ENCODE results near the gene PEMT. TPM values are rescaled to one million over a fixed set of nuclear protein-coding genes. Genes with fewer than 3 reads are reported as not detected.

The PEMT gene
- total and polyA plus RNA-seq, 2 of the 4 experiments (the other 2 are of a cell fraction): 23.3 to 49.5 TPM

- TF ChIP-seq MAFK (IDR thresholded peaks at IDR 0.05; ENCODE audit: low read depth, low read length): no peak
Measured at GRCh38 chr17:17502741-17503565, 88.6 kb downstream of the PEMT start (continued).

GRCh38 chr17:17500999-17501605 is 90.4 kb downstream of the PEMT start:
- H3K4ac ChIP-seq (ENCODE audit: low read depth, low read length): no peak overlapping the region
- H3K4me1 ChIP-seq (ENCODE audit: control insufficient read depth, insufficient read depth, low read length): no peaks in the 10 kb centered on the region
- no peak for DNase-seq
- peaks cover 5% of the 10 kb centered on the region; the same call in 1 of the 2 replicates for H3K27me3 ChIP-seq (ENCODE audit: control insufficient read depth, insufficient read depth, low read length)
- POLR2A ChIA-PET (ENCODE audit: unreplicated experiment): interaction anchor here (0.7 kb wide), 1 partner anchor 63 kb away, joined by 6 read pairs; no protein-coding TSS in a partner anchor
- no peak overlapping the region for H3K18ac ChIP-seq (ENCODE audit: low read depth, low read length)
- no peak overlapping the region for H2BK120ac ChIP-seq (ENCODE audit: low read depth, low read length)
- H3K23ac ChIP-seq (ENCODE audit: low read depth, low read length): no peak overlapping the region
- H2AFZ ChIP-seq (replicated peaks; ENCODE audit: low read length, poor library complexity): no peak overlapping the region
- no peaks in the 10 kb centered on the region for H3K9me1 ChIP-seq (ENCODE audit: insufficient read depth, low read length)
- no peak overlapping the region for H4K5ac ChIP-seq (ENCODE audit: low read depth, low read length)
- H2BK15ac ChIP-seq (ENCODE audit: low read depth, low read length): no peak overlapping the region
- dilution Hi-C loops (cut with HindIII; ENCODE audit: low sequenced_read_pairs, unreplicated experiment): no loop called here
- no peak overlapping the region for H4K8ac ChIP-seq (ENCODE audit: low read depth in 2 of 2, low read length in 2 of 2)
- no peak overlapping the region for H3K14ac ChIP-seq (replicated peaks; ENCODE audit: low read depth, low read length)
- in situ Hi-C loops (cut with MboI; ENCODE audit: low sequenced_read_pairs): loop anchor here (5.0 kb wide), 1 partner anchor 66 kb away; no protein-coding TSS in a partner anchor
- intact Hi-C loops (cut with micrococcal nuclease): no loop called here
- no peak overlapping the region for H3K27ac ChIP-seq (ENCODE audit: insufficient read depth, low read length)
- no peak overlapping the region for H4K91ac ChIP-seq (ENCODE audit: insufficient read depth, low read depth, low read length)
- CTCF ChIA-PET: interaction anchor here (0.7 kb wide), 1 partner anchor 11 kb away, joined by 3 read pairs; no protein-coding TSS in a partner anchor
- no peak overlapping the region for H2BK5ac ChIP-seq (ENCODE audit: low read depth, low read length, poor library complexity, severe bottlenecking)
- H2AK5ac ChIP-seq (ENCODE audit: low read depth, low read length): no peak overlapping the region
- no peak for TF ChIP-seq FOS (IDR thresholded peaks at IDR 0.05; ENCODE audit: low read depth, low read length)
- TF ChIP-seq NFE2L2 (IDR thresholded peaks at IDR 0.05; ENCODE audit: low read depth, low read length): no peak
- TF ChIP-seq BHLHE40 (IDR thresholded peaks at IDR 0.05; ENCODE audit: low read depth, low read length): no peak
- no peak for TF ChIP-seq RCOR1 (IDR thresholded peaks at IDR 0.05; ENCODE audit: insufficient replicate concordance, low read length)
- TF ChIP-seq MXI1 (IDR thresholded peaks at IDR 0.05; ENCODE audit: borderline replicate concordance, low read depth, low read length): no peak
- no peak for TF ChIP-seq ELK1 (IDR thresholded peaks at IDR 0.05; ENCODE audit: borderline replicate concordance, low read depth, low read length)
- TF ChIP-seq USF2 (IDR thresholded peaks at IDR 0.05; ENCODE audit: low read depth, low read length): no peak
- WGBS, 2 experiments (ENCODE audit: extremely low coverage in 2 of 2, insufficient read length in 1 of 2): 54% methylated on average over 8 of the region's 14 CpGs; no CpG with 5 or more reads in 1 of the 2 experiments
- no peaks in the 10 kb centered on the region; the same call in 1 of the 2 replicates for H3K9me3 ChIP-seq (ENCODE audit: control insufficient read depth, insufficient read depth, low read length)
- no peak overlapping the region for H3K4me2 ChIP-seq (ENCODE audit: low read depth, low read length)
- no peak overlapping the region for H2AK9ac ChIP-seq (replicated peaks; ENCODE audit: low read depth, low read length, poor library complexity)
- peaks cover 3% of the 10 kb centered on the region; the same call in 1 of the 2 replicates for H4K20me1 ChIP-seq (ENCODE audit: insufficient read depth, low read length)
- BruUV-seq (replicated peaks): no TSS peak
- H3K36me3 ChIP-seq (ENCODE audit: control insufficient read depth, insufficient read depth, low read length): no peaks in the 10 kb centered on the region
- no peak overlapping the region for H3K56ac ChIP-seq (ENCODE audit: extremely low read depth, insufficient read depth, low read length)
- H2BK20ac ChIP-seq (ENCODE audit: low read depth, low read length): no peak overlapping the region
- no peak overlapping the region for H3K9ac ChIP-seq (ENCODE audit: low read depth, low read length)
- H3K79me1 ChIP-seq (ENCODE audit: low read depth in 1 of 2, low read length in 2 of 2): no peaks in the 10 kb centered on the region
- no peak overlapping the region for H3K4me3 ChIP-seq (ENCODE audit: insufficient read depth, low read depth, low read length)
- no peak for ATAC-seq (ENCODE audit: low read depth)

All from IMR-90 (cell line).